ENCODE data around the gene CELF2.

The CELF2 gene

GRCh38 chr10:11231285-11231684 lies 213.6 kb downstream of the CELF2 start:
- no peak for DNase-seq

GRCh38 chr10:11232222-11232961 lies 214.7 kb downstream of the CELF2 start:
- DNase-seq, result no peak

- no peak for DNase-seq
Measured at GRCh38 chr10:11234857-11235531, 217.3 kb downstream of the CELF2 start.

GRCh38 chr10:11235771-11236170 lies 218.1 kb downstream of the CELF2 start:
- no peak for DNase-seq

GRCh38 chr10:11236234-11236633 lies 218.6 kb downstream of the CELF2 start:
- no peak for DNase-seq

GRCh38 chr10:11237571-11237970 lies 219.9 kb downstream of the CELF2 start:
- no peak for DNase-seq

GRCh38 chr10:11238893-11239292 lies 221.2 kb downstream of the CELF2 start:
- no peak for DNase-seq

- no peak for DNase-seq
Measured at GRCh38 chr10:11240641-11241040, 223.0 kb downstream of the CELF2 start.

GRCh38 chr10:11242443-11243387 lies 225.0 kb downstream of the CELF2 start:
- DNase-seq, result peak; percentile 37

- no peak for DNase-seq
Measured at GRCh38 chr10:11243425-11244222, 226.0 kb downstream of the CELF2 start.

- DNase-seq, result no peak
Measured at GRCh38 chr10:11245095-11245479, 227.4 kb downstream of the CELF2 start.

GRCh38 chr10:11245510-11245909 lies 227.8 kb downstream of the CELF2 start:
- no peak for DNase-seq

GRCh38 chr10:11245981-11246590 lies 228.4 kb downstream of the CELF2 start:
- DNase-seq, result no peak

GRCh38 chr10:11246752-11247467 lies 229.2 kb downstream of the CELF2 start:
- no peak for DNase-seq

- DNase-seq, result no peak
Measured at GRCh38 chr10:11249152-11249807, 231.6 kb downstream of the CELF2 start.

- no peak for DNase-seq
Measured at GRCh38 chr10:11249808-11250195, 232.1 kb downstream of the CELF2 start.

- no peak for DNase-seq
Measured at GRCh38 chr10:11250304-11250703, 232.6 kb downstream of the CELF2 start.

- no peak for DNase-seq
Measured at GRCh38 chr10:11252887-11253286, 235.2 kb downstream of the CELF2 start.

- no peak for DNase-seq
Measured at GRCh38 chr10:11253385-11254002, 235.8 kb downstream of the CELF2 start.

GRCh38 chr10:11255156-11255555 lies 237.5 kb downstream of the CELF2 start:
- DNase-seq, result no peak

Data from NCI-H1105 treated with DMSO at 0.1 percent for 48 hours (cell line).